Aorta (tissue), 5 donors: Measurements from ENCODE around the gene FAM186B. TPM values are rescaled to one million over a fixed set of nuclear protein-coding genes. Genes with fewer than 3 reads are reported as not detected.

ENCODE experiments used
- ATAC-seq: fragments of 200-7000 bp; cut with Tn5 transposase; one replicate; pipeline ENCODE4 v1.9.1; 2022; ENCODE audit warnings: moderate library complexity; ENCODE audit not compliant: low FRiP score
- DNase-seq, 2 donors: peaks; one replicate each; pipeline ENCODE4 v3.0.0-alpha.2; 2020
- H3K27ac ChIP-seq, 2 donors: one replicate each; pipeline ENCODE4 v1.5.1; 2013; ENCODE audit warnings: low read length in 2 of 2, mild to moderate bottlenecking in 2 of 2, moderate library complexity in 2 of 2, control low read depth in 1 of 2, inconsistent platforms in 1 of 2, low read depth in 1 of 2
- H3K27me3 ChIP-seq, 2 donors: one replicate each; pipeline ENCODE4 v1.6.1; 2013; ENCODE audit warnings: control low read depth in 1 of 2, low read length in 1 of 2, mild to moderate bottlenecking in 1 of 2, moderate library complexity in 1 of 2; ENCODE audit not compliant: insufficient read depth in 2 of 2, control insufficient read depth in 1 of 2
- H3K36me3 ChIP-seq, 2 donors: one replicate each; pipeline ENCODE4 v1.6.1; 2013; ENCODE audit warnings: control low read depth in 1 of 2, low read length in 1 of 2, mild to moderate bottlenecking in 1 of 2; ENCODE audit not compliant: insufficient read depth in 2 of 2, control insufficient read depth in 1 of 2
- H3K4me1 ChIP-seq, 2 donors: one replicate each; pipeline ENCODE4 v1.6.1; 2013; ENCODE audit warnings: low read length in 2 of 2, control low read depth in 1 of 2, mild to moderate bottlenecking in 1 of 2, moderate library complexity in 1 of 2; ENCODE audit not compliant: insufficient read depth in 2 of 2, control insufficient read depth in 1 of 2
- H3K4me3 ChIP-seq, 2 donors: one replicate each; pipeline ENCODE4 v1.5.1; 2013; ENCODE audit warnings: low read length in 2 of 2, control low read depth in 1 of 2, mild to moderate bottlenecking in 1 of 2
- H3K9me3 ChIP-seq: one replicate; pipeline ENCODE4 v1.6.1; 2013; ENCODE audit warnings: mild to moderate bottlenecking, low read length; ENCODE audit not compliant: control insufficient read depth
- WGBS, 2 donors: extraction: QIAGEN DNeasy Blood & Tissue Kit; methylation state at CpG; one replicate each; pipeline ENCODE4 v1.1.7; 2013; 5-methylcytosine and 5-hydroxymethylcytosine counted together
- intact Hi-C, 2 donors: fragments of 100-400 bp; cut with DNase I; formaldehyde crosslinking; loops; one replicate each; pipeline versions ENCODE4 v1.14.2 to v1.15.0; 2022
- polyA plus RNA-seq, 2 donors: library from polyadenylated mRNA; stranded (reverse); fragments of 200-250 nt; gene quantifications; one replicate each; pipeline ENCODE4 v1.2.3, GENCODE V29; 2013
- total RNA-seq, 2 donors: library from RNA; stranded (reverse); fragmentation: NEBNext Ultra II Directional; extraction: Animal tissue kit (Norgen Biotek cat#: 25700); gene quantifications; one replicate each; pipeline ENCODE4 v1.2.1, GENCODE V29; 2021
- donor health status: healthy with polysubstance abuse.
- donor health status: Bipolar disorder and iron deficiency.
- donor health status: DM: no; HTN: no; CAD: no.
- donor health status: DM: no; HTN: no; CAD: no.
- donor health status: DM: yes; HTN: yes; CAD: no.

The FAM186B gene
- total and polyA plus RNA-seq, 4 donors = 0.23 to 0.30 (median 0.26) TPM; not detected in 1

DNA sequence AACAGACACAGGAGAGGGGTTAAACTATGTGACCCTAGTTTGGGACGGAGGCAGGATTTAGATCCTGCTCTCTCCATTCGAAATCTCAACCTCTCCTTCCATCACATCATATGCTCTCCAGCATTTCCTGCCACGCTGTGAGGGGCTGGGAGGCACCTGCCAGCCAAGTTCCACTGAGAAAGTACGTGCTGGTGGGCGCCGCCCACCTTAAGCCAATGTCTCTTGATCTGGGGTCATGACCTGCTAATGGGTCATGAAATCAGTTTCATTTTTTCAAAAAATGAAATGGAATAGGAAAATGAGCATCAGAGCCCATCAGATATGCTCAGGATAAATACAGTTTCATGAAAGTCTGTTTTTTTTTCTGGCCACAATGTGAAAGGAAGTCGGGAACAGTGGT is 44.7 kb downstream of the FAM186B start:
- intact Hi-C loops = no loop called here
- 76 to 78% methylated on average over 7 of the region's 7 CpGs for WGBS, 2 donors
- Histone ChIP-seq H3K27me3 (no peaks in the 10 kb centered on the region), H3K9me3 (no peaks in the 10 kb centered on the region), H3K4me3 (no peak overlapping the region), H3K27ac (no peak overlapping the region), H3K36me3 (peaks cover 3 to 13% of the 10 kb centered on the region in 2 donors), H3K4me1 (no peaks in the 10 kb centered on the region)
- DNase-seq (peak in 1 of 2 donors; percentile 55), ATAC-seq (no peak)

DNA sequence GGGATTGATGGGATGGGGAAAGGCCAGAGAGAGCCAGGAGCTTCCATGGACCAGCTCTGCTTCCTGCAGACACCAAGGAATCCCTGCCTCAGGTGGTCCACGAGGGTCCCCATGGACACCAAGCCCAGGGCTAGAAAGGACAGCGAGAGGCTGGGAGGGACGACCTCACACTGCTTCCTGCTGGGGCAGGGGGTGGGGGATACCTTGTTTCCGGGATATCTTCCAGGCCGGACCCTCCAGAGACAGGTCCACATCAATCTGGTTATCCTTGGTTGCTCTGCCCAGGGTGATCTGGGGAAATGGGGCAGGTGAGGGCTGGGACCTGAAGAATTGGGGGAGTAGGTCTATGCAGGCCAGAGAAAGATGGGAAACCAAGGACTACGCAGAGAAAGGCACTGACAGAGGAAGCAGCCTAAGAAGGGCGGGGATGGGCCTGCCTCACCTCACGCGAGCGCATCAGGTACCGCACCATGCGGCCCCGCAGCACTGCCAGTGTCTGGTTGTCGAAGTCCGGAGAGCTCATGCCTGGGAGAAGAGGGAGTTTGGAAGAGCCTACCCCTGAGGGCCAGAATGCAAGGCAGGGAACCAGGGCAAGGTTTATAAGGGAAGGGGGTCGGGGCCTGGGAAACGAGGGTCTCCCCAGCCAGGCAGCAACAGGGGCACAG is 46.3 kb downstream of the FAM186B start:
- DNase-seq = peak in 1 of 2 donors; percentile 74
- H3K4me1 ChIP-seq = no peaks in the 10 kb centered on the region
- WGBS, 2 donors = 91 to 96% methylated on average over 17 of the region's 17 CpGs
- H3K36me3 ChIP-seq = peaks cover 3 to 13% of the 10 kb centered on the region in 2 donors
- intact Hi-C loops = no loop called here
- no peak overlapping the region for H3K4me3 ChIP-seq
- no peak overlapping the region for H3K27ac ChIP-seq
- ATAC-seq = no peak
- H3K27me3 ChIP-seq = no peaks in the 10 kb centered on the region
- H3K9me3 ChIP-seq = no peaks in the 10 kb centered on the region

DNA sequence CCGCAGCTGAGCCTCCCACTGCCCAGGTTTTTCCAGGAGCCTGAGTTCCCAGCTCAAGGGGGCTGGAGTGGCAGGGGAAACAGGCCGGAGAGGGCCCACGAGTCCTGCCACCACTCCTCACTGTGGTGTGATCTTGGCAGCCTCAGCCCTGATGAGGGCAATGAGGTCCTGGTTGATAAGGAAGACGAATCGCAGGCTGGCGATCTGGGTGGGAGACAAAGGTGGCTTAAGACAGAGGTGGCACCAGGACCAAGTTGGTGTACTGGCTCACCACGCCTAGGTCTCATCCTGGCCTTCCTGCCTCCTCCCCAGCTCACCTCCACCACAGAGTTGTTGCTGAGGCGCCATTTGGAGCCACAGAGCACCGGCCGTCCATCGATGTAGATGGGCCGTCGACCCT is 46.9 kb downstream of the FAM186B start:
- ATAC-seq (no peak), DNase-seq (peak in 1 of 2 donors; percentile 69)
- H3K4me3 ChIP-seq = no peak overlapping the region
- H3K36me3 ChIP-seq = peaks cover 3 to 11% of the 10 kb centered on the region in 2 donors
- H3K9me3 ChIP-seq = no peaks in the 10 kb centered on the region
- intact Hi-C loops = no loop called here
- H3K27ac ChIP-seq = no peak overlapping the region
- H3K27me3 ChIP-seq = no peaks in the 10 kb centered on the region
- WGBS, 2 donors = 89 to 91% methylated on average over 13 of the region's 13 CpGs
- H3K4me1 ChIP-seq = no peaks in the 10 kb centered on the region

DNA sequence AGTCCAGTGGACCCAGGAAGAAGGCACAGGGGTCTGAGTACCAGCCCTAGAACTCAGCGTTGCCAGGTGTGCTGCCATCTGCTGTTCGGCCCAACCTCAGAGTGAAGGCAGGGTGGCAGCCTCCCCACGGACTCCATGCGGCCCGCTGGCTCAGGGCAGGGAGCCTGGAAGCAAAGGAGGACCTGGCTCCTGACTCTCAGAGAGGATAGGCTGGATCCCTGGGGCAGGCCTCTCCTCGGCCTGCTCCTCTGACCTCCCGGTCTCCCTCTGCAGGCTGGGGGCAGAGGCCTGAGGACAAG is 47.6 kb downstream of the FAM186B start:
- no peaks in the 10 kb centered on the region for H3K27me3 ChIP-seq
- ATAC-seq (no peak), DNase-seq (peak in 1 of 2 donors; percentile 68)
- 67 to 71% methylated on average over 6 to 7 of the region's 7 CpGs for WGBS, 2 donors
- intact Hi-C loops = no loop called here
- H3K27ac ChIP-seq = no peak overlapping the region
- peaks cover 3 to 11% of the 10 kb centered on the region in 2 donors for H3K36me3 ChIP-seq
- no peaks in the 10 kb centered on the region for H3K9me3 ChIP-seq
- H3K4me3 ChIP-seq = no peak overlapping the region
- H3K4me1 ChIP-seq = no peaks in the 10 kb centered on the region

DNA sequence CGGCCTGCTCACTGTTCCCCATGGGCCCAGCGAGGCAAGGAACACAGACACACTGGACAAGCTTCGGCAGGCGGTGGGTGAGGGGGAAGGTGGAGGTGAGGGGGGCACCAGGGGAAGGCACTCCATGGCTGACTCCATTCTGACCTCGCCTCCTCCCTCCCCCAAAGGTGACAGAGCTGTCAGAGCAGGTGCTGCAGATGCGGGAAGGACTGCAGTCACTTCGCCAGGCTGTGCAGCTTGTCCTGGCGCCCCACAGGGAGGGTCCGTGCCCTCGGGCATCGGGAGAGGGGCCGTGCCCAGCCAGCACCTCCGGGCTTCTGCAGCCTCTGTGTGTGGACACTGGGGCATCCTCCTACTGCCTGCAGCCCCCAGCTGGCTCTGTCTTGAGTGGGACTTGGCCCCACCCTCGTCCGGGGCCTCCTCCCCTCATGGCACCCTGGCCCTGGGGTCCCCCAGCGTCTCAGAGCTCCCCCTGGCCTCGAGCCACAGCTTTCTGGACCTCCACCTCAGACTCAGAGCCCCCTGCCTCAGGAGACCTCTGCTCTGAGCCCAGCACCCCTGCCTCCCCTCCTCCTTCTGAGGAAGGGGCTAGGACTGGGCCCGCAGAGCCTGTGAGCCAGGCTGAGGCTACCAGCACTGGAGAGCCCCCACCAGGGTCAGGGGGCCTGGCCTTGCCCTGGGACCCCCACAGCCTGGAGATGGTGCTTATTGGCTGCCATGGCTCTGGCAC is 48.1 kb downstream of the FAM186B start:
- peaks cover 3 to 9% of the 10 kb centered on the region in 2 donors for H3K36me3 ChIP-seq
- ATAC-seq = peak; percentile 8
- 87 to 89% methylated on average over 17 to 18 of the region's 18 CpGs for WGBS, 2 donors

DNA sequence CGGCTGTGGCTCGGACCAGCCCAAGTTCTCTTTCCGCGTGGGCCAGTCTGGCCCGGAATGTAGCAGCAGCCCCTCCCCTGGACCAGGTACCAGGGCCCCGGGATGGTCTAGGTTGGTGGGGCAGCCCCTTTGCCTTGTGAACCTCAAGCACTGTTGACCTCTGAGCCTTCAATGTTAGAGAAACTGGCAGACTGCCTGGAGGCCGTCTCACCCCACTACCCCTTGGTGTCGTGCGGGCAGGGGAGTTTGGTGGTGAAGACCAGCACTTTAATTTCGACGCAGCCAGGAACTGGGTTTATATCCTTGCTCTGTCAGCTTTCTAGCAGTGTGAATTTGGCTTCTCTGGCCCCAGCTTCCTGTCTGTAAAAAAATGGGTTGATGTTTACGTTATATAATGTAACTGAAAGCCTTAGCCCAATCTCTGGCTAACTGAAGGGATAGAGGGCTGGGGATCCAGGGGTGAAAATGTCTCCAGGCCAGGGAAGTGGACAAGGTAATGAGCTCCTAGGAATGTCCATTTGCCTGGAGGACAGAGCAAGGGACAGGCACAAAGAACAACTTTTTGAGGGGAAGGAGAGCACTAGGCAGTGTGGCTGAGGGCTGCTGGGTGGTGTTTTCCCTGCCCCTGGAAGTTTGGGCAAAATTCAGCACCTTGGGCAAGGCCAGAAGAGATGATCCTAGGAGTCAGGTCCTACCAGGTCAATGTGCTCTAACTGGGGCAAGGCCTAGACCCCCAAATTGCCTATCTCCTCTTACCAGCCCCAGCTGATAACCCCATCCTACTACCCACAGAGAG is 48.9 kb downstream of the FAM186B start:
- 80 to 81% methylated on average over 12 of the region's 12 CpGs for WGBS, 2 donors
- no peaks in the 10 kb centered on the region for H3K27me3 ChIP-seq
- ATAC-seq = no peak
- no peak overlapping the region for H3K4me3 ChIP-seq
- no peaks in the 10 kb centered on the region for H3K9me3 ChIP-seq
- no peak overlapping the region for H3K27ac ChIP-seq
- H3K36me3 ChIP-seq = peaks cover 3 to 9% of the 10 kb centered on the region in 2 donors
- DNase-seq = peak; percentile 20 to 53
- intact Hi-C loops = no loop called here
- no peaks in the 10 kb centered on the region for H3K4me1 ChIP-seq

More for the DNA sequence above, 48.1 kb downstream of the FAM186B start:
- Histone ChIP-seq H3K27ac (no peak overlapping the region), H3K4me1 (no peaks in the 10 kb centered on the region), H3K4me3 (no peak overlapping the region), H3K9me3 (no peaks in the 10 kb centered on the region), H3K27me3 (no peaks in the 10 kb centered on the region)
- intact Hi-C loops = no loop called here
- peak in 1 of 2 donors; percentile 71 for DNase-seq

DNA sequence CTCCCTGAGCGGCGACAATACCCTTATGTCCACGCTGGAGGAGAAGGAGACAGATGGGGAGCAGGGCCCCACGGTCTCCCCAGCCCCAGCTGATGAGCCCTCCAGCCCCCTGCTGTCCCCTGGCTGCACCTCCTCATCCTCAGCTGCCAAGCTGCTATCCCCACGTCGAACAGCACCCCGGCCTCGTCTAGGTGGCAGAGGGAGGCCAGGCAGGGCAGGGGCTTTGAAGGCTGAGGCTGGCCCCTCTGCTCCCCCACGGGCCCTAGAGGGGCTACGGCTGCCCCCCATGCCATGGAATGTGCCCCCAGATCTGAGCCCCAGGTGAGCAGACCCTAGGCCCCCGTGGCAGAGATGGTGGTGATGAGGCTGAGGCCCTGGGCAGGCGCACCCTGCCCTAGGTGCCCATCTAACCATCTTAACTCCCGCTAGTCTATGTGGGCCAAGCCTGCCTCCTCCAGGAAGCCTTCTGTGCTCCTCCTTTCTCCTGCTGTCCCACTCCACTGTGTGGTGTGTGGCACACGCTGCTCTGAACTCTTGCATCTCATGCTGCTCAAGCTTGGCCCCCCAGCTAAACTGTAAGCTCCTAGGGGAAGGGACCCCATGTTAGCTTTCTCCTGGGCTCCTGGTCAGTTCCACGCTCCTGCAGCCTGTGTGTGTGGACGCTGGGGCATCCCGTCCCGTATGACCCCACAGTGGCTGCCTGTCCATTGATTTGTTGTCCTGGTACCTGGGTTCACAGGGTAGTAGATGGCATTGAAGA is 49.6 kb downstream of the FAM186B start:
- no peaks in the 10 kb centered on the region for H3K9me3 ChIP-seq
- no peaks in the 10 kb centered on the region for H3K4me1 ChIP-seq
- intact Hi-C loops = no loop called here
- no peak overlapping the region for H3K27ac ChIP-seq
- DNase-seq (peak; percentile 24 to 53), ATAC-seq (no peak)
- no peaks in the 10 kb centered on the region for H3K27me3 ChIP-seq
- WGBS, 2 donors = 81 to 85% methylated on average over 17 to 18 of the region's 18 CpGs
- no peak overlapping the region for H3K4me3 ChIP-seq
- H3K36me3 ChIP-seq = peaks cover 3 to 9% of the 10 kb centered on the region in 2 donors

DNA sequence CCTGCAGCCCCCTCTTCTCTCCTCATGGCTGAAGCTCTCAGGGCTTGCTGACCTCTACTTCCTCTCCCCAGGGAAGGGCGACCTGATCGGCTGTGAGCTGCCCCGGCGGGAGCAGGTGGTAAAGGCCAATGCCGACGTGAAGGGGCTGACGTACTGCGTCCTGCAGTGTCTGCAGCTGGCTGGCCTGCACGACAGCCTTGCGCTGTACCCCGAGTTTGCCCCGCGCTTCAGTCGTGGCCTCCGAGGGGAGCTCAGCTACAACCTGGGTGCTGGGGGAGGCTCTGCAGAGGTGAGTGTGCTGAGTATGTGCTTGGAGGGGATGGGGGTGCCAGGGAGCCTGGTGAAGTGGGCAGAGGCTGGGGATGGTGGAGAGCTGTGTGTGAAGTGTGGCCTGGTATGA is 51.2 kb downstream of the FAM186B start:
- peaks cover 0 to 6% of the 10 kb centered on the region in 2 donors for H3K36me3 ChIP-seq
- DNase-seq = peak in 1 of 2 donors; percentile 72
- intact Hi-C loops = no loop called here
- no peaks in the 10 kb centered on the region for H3K27me3 ChIP-seq
- H3K9me3 ChIP-seq = no peaks in the 10 kb centered on the region
- WGBS, 2 donors = 79 to 80% methylated on average over 15 of the region's 15 CpGs
- no peak overlapping the region for H3K27ac ChIP-seq
- no peak for ATAC-seq
- no peak overlapping the region for H3K4me3 ChIP-seq
- H3K4me1 ChIP-seq = no peaks in the 10 kb centered on the region
